DMS114 treated with DMSO at 0.1 percent for 48 hours (cell line): ENCODE measurements around the gene SHISA9.

Experiments used
- DNase-seq: peaks from one replicate; lab custom pipeline; 2025; ENCODE audit not compliant: unreplicated experiment; lab: John Stamatoyannopoulos, UW

The SHISA9 gene

GRCh38 chr16:13013043-13013442 is 111.6 kb downstream of the SHISA9 start:
- DNase-seq, result no peak

- DNase-seq, result no peak
Observed at GRCh38 chr16:13014476-13014875, 113.1 kb downstream of the SHISA9 start.

DNA sequence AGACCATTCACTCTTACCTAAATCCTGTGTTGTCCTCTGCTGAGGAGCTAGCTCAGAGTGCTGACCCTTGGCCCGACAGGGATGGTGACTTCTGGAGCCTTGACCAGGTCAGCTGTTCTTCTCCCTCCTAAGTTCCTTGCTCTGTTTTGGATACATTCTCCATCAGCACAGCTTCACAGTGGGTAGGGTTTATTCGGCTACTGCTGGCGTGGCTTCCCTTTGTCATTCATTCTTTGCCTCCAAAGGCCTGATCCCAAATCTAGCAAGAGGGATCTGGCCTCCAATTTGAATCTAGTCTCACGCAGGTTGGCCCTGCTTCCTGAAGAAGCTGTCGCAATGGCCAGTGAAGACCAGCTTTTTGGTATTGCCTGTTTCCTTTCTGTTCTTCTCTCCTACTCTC is 116.6 kb downstream of the SHISA9 start:
- DNase-seq, result no peak

- no peak for DNase-seq
Observed at GRCh38 chr16:13021996-13022395, 120.6 kb downstream of the SHISA9 start.

GRCh38 chr16:13029786-13030185 is 128.4 kb downstream of the SHISA9 start:
- DNase-seq, result no peak

GRCh38 chr16:13030769-13031168 is 129.4 kb downstream of the SHISA9 start:
- DNase-seq, result no peak

DNA sequence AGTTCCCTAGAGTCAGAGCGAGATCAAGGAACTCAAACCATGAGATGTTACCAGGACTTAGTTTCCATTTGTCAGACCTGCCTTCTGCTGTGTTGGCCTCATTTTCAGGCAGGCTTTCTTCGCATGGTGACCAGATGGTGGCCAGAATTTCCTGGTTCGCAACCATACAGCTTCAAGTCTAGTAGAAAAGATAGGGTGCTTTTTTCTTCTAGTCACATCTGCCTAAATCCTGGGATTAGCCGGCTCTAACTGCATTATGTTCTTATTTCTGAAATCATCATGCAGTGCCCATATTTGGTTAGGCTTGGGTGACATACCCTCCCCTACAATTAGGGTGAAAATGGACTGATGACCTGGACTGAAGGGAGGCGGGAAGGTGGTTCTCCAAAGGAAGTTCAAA is 131.5 kb downstream of the SHISA9 start:
- DNase-seq, result no peak

DNA sequence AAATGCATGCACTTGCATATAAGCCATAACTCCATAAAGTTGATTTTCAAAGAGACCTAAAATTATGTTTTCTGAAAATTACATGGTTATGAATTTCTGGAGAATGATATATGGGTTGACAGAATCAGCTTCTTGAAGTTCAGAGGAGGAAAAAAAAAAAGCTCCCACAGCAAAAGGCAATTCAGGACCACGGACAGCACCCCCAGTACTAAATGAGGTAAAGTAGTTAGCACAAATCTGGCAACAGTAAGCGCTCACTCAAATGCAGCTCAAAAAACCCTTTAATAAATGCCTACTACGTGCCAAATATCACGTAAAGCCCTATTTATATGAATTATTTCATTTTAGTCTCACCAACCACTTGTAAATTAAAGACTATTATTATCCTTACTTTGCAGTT is 135.2 kb downstream of the SHISA9 start:
- DNase-seq, result no peak

GRCh38 chr16:13038591-13038990 is 137.2 kb downstream of the SHISA9 start:
- DNase-seq, result no peak

GRCh38 chr16:13039526-13039925 is 138.1 kb downstream of the SHISA9 start:
- no peak for DNase-seq

- DNase-seq, result no peak
Observed at GRCh38 chr16:13041180-13041579, 139.8 kb downstream of the SHISA9 start.

GRCh38 chr16:13041646-13042290 is 140.4 kb downstream of the SHISA9 start:
- DNase-seq, result no peak

- DNase-seq, result no peak
Observed at GRCh38 chr16:13042291-13042685, 140.9 kb downstream of the SHISA9 start.

DNA sequence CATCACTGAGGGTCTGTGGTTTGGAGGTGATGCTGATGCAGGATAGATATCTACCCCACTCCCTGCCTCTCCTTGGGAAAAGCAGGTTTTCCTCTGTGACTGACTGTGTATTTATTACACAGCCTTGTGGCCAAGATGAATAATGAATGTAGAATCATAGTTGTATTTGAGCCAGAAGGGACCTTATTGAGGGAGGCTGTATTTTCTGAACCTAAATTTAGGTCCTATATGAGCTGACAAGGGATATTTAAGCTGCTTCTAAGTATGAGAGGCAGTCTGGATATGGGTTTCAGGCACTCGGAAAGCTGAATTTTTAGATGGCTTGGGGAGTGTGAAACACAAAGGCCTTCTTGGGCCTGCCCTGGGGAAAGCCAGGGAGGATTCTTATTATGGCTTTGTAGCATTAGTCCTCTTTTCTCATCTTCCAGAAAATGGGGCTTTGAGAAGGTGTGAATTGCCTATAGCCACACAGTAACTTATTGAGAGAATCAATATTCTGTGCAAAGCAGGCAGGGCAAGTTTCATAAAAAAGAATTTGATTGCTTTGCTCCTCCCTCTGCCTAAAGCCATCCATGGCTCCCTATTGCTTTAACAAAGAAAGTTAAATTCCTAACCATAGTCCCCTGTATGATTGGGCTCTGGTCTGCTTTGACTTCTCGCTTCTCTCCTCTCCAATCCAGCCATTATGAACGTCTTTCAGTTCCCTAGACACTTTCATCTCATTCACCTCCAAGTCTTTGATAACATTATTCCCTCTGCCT is 144.8 kb downstream of the SHISA9 start:
- no peak for DNase-seq

DNA sequence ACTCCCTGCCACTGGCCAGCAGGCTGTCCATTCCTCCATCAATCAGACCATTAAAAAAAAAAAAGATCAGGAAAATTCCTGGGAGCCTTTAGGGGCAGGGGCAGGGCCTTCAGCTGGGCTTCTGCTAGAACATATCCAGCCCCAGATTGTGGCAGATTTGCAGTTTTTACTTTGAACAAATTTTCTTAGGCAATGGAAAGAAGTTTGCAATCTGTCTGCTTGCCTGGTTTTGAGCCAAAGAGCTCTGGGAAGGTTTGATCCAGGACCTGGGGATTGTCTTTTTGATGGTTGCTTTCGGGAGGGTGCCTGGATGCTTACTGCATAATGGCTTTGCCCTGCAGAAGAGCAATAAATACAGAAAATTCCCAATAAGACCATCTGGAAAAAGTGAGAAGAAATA is 145.9 kb downstream of the SHISA9 start:
- no peak for DNase-seq

- no peak for DNase-seq
Observed at GRCh38 chr16:13049688-13050087, 148.3 kb downstream of the SHISA9 start.

DNA sequence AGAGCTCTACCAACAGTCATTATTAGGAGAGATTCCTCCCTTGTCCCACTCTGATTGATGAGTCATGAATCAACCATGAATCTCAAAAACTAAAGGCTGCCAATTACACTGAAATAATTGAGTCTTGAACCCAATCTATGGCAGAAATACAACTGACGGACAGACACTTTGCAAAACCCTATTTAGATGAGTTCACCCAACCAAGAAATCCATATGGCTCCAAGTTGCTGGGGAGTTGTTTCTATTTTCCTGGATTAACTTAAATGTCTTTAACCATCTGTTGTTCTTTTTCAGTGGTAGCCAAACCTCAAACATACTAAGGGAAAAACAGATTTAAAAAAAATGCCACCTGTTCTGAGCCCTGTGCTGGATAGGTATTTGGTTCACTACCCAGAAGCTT is 151.0 kb downstream of the SHISA9 start:
- no peak for DNase-seq

- no peak for DNase-seq
Observed at GRCh38 chr16:13055480-13055879, 154.1 kb downstream of the SHISA9 start.

GRCh38 chr16:13056607-13057006 is 155.2 kb downstream of the SHISA9 start:
- no peak for DNase-seq

GRCh38 chr16:13060932-13061331 is 159.5 kb downstream of the SHISA9 start:
- no peak for DNase-seq

DNA sequence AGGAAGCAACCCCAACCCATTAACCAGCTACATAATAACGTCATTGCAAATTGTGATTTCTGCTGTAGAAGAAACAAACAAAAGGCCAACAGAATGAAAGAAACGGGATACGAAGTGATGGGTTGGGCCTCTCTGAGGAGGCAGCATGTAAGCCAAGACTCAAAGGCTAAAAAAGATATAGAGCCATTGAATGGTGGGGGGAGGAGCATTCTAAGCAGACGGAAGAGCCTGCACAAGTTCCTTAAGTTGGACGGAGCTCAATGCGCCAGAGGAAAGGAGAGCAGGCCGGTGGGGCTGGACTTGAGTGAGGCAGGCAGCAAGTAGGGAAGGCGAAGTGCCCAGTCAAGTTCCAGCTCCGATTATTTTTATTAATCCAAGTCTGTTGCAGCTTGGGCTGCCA is 160.3 kb downstream of the SHISA9 start:
- no peak for DNase-seq

DNA sequence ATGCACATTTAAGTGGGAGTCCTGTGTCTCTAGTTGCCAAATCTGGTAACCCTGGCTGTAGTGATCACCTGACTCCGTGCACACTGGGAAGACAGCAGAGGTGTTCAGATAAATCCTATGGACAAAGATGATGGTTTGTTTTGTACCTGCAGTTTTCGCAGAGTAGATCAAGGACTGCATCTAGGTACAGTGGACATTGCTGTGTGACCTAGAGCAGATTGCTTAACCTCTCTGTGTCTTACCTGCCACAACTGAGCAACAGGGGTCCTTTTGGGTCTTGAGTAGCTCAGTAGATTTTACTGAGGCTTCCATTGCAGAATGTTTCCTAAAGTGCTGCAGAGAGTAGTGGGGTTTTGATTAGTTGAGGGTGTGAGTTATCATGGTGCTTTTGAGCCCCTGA is 160.8 kb downstream of the SHISA9 start:
- DNase-seq, result no peak

DNA sequence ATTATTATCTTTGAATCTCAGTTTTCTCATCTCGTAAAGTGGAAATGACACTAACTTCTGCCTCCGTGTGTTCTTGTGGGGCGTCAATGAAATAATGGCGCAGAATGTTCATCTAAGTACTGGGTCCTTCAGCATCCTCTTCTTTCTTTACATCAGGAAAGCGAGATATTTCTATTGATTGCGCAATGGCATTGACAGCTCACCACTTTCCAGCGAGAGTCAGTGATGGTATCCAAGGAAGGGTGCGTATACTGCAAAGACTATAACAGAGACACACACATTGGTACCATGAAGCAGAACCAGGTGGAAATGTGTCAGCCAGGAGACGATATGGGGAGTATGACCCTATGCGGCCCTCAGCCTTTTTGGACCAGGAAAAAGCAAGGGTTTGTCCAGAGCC is 162.1 kb downstream of the SHISA9 start:
- DNase-seq, result no peak
